Heart right ventricle (tissue), 16 donors: ENCODE measurements around the gene KRTDAP. TPM values are rescaled to one million over a fixed set of nuclear protein-coding genes. Genes with fewer than 3 reads are reported as not detected.
A peak's percentile ranks its signal among the peaks of the same experiment; 100 is the strongest.

ENCODE experiments used
- ATAC-seq, 8 donors: fragments of 200-7000 bp; cut with Tn5 transposase; one replicate each; pipeline ENCODE4 v1.9.1; 2020; ENCODE audit warnings: mild to moderate bottlenecking in 8 of 8, moderate library complexity in 8 of 8, moderate number of reproducible peaks in 1 of 8
- DNase-seq, 2 donors: peaks; one replicate each; pipeline ENCODE4 v3.0.0-alpha.2; 2020
- H3K27ac ChIP-seq, 10 donors: fragments of 200-600 bp; sonication (generic) in 2 of 10; one replicate each; pipeline versions ENCODE4 v1.5.0 to v1.8.0; 2020 to 2022; ENCODE audit warnings: mild to moderate bottlenecking in 3 of 10
- H3K27me3 ChIP-seq, 7 donors: fragments of 200-600 bp; one replicate each; pipeline ENCODE4 v1.8.0; 2021 to 2022; ENCODE audit warnings: mild to moderate bottlenecking in 2 of 7
- H3K36me3 ChIP-seq, 9 donors: fragments of 200-600 bp; sonication (generic) in 1 of 9; one replicate each; pipeline versions ENCODE4 v1.5.0 to v1.8.0; 2020 to 2022; ENCODE audit warnings: mild to moderate bottlenecking in 2 of 9
- H3K4me1 ChIP-seq, 9 donors: fragments of 200-600 bp; sonication (generic) in 1 of 9; one replicate each; pipeline versions ENCODE4 v1.5.0 to v1.8.0; 2020 to 2022; ENCODE audit warnings: mild to moderate bottlenecking in 4 of 9
- H3K4me3 ChIP-seq, 10 donors: fragments of 200-600 bp; sonication (generic) in 2 of 10; one replicate each; pipeline versions ENCODE4 v1.5.0 to v1.8.0; 2020 to 2022; ENCODE audit warnings: mild to moderate bottlenecking in 7 of 10, moderate library complexity in 2 of 10
- H3K9me3 ChIP-seq, 11 donors: fragments of 200-600 bp in 10 of 11; sonication (generic) in 2 of 11; one replicate each; pipeline versions ENCODE4 v1.5.0 to v1.8.0; 2013 to 2022; ENCODE audit warnings: mild to moderate bottlenecking in 2 of 11, control low read depth in 1 of 11, moderate library complexity in 1 of 11
- WGBS, 2 donors: extraction: QIAGEN DNeasy Blood & Tissue Kit; methylation state at CpG; one replicate each; pipeline ENCODE4 v1.1.7; 2013; ENCODE audit warnings: inconsistent platforms in 1 of 2; 5-methylcytosine and 5-hydroxymethylcytosine counted together
- intact Hi-C, 10 donors: fragments of 100-400 bp; cut with DNase I; formaldehyde crosslinking; loops; one replicate each; pipeline versions ENCODE4 v1.11.1 to v1.14.2; 2022
- polyA plus RNA-seq, 2 donors: library from polyadenylated mRNA; stranded (reverse); fragments of 200-250 nt; gene quantifications; one replicate each; pipeline ENCODE4 v1.2.3, GENCODE V29; 2013
- total RNA-seq, 10 donors: library from RNA; stranded (reverse); fragmentation: NEBNext Ultra II Directional in 3 of 10; extraction: Animal tissue kit (Norgen Biotek cat#: 25700) in 3 of 10; gene quantifications; one replicate each; pipeline versions ENCODE4 v1.2.1 to v1.2.4, GENCODE V29; 2021 to 2023
- TF ChIP-seq, protein P1 (sequence below), 9 donors: fragments of 200-600 bp; sonication (generic) in 2 of 9; IDR thresholded peaks; one replicate each; pipeline versions ENCODE4 v1.5.0 to v1.8.0; 2021 to 2022; ENCODE audit warnings: antibody characterized with exemption in 9 of 9, mild to moderate bottlenecking in 5 of 9, moderate library complexity in 1 of 9
- donor health status: Arrhythmogenic right ventricular cardiomyopathy.
- donor health status: ischemic (EF 13 %, LVEDD 7.1; RV severe dilation, severe dysfunction).
- donor health status: healthy with polysubstance abuse.
- donor health status: DM: no; HTN: yes; CAD: no.
- donor health status: DM: no; HTN: no; CAD: no.
- donor health status: ischemic (EF 25% LVEDD 6.9; RV normal size, moderate dysfunction).
- donor health status: ischemic (EF 25% LVEDD 5.7; RV mildly dilated, moderate dysfunction).
- donor health status: healthy.
- donor health status: DM: yes; HTN: yes; CAD: no.
- donor health status: Ischemic cardiomyopathy.
- donor health status: ischemic (EF 35%, LVEDD 5.7; RV mildly dilated, moderate dysfunction).
- donor health status: nonischemic (EF 11% LVEDD 7.7; RV severe dilation, severe dysfunction).
- donor health status: DM: yes; HTN: yes; CAD: no.
- donor health status: PGD.
- donor health status: ischemic (EF 29% LVEDD 5.4; RV normal size, mild dysfunction).
- donor health status: nonischemic (EF 23%, LVEDD 6.1; RV moderate dilation, normal function).

The KRTDAP gene
- total and polyA plus RNA-seq, 12 donors: not detected

DNA sequence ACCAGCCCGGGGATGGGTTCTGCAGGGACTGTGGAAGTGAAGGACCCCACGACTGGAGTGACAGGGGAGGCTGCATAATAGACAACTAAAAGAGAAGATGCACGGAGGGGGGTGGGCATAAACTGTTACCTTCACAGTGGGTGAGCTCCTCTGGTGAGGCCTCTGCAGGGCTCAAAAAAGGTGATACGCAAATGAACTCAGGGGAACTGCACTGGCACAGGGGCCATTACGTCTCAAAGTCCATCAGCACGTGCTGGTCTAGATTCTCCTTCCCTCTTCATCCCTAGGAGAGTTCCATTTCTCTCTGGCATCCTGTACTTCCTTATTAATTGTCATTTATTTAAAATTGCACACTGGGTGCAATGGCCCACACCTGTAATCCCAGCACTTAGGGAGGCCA lies 50.3 kb downstream of the KRTDAP start:
- WGBS, 2 donors: 97% methylated on average over 6 of the region's 6 CpGs
- DNase-seq (no peak), ATAC-seq (no peak)
- H3K27ac ChIP-seq: no peak overlapping the region
- no peaks in the 10 kb centered on the region for H3K36me3 ChIP-seq
- TF ChIP-seq, protein P1, sequence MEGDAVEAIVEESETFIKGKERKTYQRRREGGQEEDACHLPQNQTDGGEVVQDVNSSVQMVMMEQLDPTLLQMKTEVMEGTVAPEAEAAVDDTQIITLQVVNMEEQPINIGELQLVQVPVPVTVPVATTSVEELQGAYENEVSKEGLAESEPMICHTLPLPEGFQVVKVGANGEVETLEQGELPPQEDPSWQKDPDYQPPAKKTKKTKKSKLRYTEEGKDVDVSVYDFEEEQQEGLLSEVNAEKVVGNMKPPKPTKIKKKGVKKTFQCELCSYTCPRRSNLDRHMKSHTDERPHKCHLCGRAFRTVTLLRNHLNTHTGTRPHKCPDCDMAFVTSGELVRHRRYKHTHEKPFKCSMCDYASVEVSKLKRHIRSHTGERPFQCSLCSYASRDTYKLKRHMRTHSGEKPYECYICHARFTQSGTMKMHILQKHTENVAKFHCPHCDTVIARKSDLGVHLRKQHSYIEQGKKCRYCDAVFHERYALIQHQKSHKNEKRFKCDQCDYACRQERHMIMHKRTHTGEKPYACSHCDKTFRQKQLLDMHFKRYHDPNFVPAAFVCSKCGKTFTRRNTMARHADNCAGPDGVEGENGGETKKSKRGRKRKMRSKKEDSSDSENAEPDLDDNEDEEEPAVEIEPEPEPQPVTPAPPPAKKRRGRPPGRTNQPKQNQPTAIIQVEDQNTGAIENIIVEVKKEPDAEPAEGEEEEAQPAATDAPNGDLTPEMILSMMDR (IDR thresholded peaks at IDR 0.05): no peak
- no peak overlapping the region for H3K4me3 ChIP-seq
- H3K9me3 ChIP-seq: no peaks in the 10 kb centered on the region
- intact Hi-C loops: no loop called here
- peaks cover 3 to 63% (median 29%) of the 10 kb centered on the region in 9 donors for H3K4me1 ChIP-seq
- H3K27me3 ChIP-seq: no peaks in the 10 kb centered on the region

DNA sequence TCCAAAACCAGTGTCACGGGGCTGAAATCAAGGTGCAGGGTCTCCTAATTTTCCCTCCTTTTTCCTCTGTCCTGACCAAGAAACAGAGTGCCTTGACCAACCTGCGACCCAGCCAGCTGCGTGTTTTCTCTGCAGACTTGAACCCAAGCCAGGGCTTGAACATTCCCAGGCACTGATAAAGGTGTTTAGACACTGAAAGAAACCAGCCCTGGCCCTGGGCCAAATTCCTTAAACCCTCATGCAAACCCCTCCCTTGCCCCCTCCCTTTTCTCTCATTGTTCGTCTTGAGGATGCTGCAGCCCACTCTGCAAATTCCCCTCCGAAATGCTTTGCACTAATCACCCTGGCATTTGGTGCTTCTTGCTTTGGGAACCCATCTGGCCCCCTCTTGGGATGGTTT lies 51.7 kb downstream of the KRTDAP start:
- Histone ChIP-seq H3K9me3 (no peaks in the 10 kb centered on the region), H3K27me3 (no peaks in the 10 kb centered on the region), H3K4me1 (peaks cover 3 to 73% (median 39%) of the 10 kb centered on the region in 9 donors), H3K27ac (no peak overlapping the region), H3K4me3 (no peak overlapping the region), H3K36me3 (no peaks in the 10 kb centered on the region)
- DNase-seq: no peak
- 40 to 55% methylated on average over 5 of the region's 5 CpGs for WGBS, 2 donors
- intact Hi-C loops: no loop called here
- TF ChIP-seq, protein P1 (IDR thresholded peaks at IDR 0.05): no peak
- no peak for ATAC-seq

DNA sequence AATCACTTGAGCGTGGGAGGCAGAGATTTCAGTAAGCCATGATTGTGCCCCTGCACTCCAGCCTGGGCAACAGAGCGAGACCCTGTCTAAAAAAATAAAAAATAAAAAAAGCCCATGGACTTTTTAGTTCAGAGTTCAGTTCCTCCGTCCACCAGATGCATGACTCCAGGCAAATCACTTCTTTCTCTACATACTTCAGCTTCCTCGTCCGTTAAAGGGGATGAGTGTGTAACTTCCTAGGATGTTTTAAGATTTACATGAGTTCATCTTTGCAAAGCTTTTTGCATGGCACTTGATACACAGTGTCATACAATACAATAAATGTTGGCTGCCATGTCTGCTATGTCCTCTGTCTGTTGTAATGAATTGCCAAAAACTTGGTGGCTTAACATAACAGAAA lies 52.2 kb downstream of the KRTDAP start:
- Histone ChIP-seq H3K9me3 (no peaks in the 10 kb centered on the region), H3K4me3 (no peak overlapping the region), H3K4me1 (peaks cover 3 to 76% (median 39%) of the 10 kb centered on the region in 9 donors), H3K27ac (no peak overlapping the region), H3K36me3 (no peaks in the 10 kb centered on the region), H3K27me3 (no peaks in the 10 kb centered on the region)
- WGBS, 2 donors: 84 to 91% methylated on average over 5 of the region's 5 CpGs
- TF ChIP-seq, protein P1 (IDR thresholded peaks at IDR 0.05): no peak
- intact Hi-C loops: no loop called here
- DNase-seq: no peak
- ATAC-seq: no peak

DNA sequence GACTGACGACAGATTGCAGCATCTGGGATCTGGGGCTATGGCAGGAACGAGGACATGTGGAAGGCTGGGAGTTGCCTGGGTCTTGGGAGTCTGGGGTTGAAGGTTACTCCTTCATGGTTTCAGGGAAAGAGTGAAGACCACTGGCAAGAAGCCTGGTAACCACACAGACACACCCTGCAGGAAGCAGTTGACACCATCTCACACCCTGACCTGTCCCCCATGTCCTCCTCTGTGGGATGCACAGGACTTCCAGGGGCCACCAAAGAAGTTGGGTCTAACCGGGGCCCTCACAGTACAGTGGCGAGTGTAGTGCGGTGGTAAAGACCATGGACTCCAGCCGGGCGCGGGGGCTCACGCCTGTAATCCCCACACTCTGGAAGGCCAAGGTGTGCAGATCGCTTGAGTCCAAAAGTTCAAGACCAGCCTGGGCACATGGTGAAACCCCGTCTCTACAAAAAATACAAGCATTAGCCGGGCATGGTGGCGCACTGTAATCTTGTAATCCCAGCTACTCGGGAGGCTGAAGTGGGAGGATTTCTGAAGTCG lies 52.8 kb downstream of the KRTDAP start:
- Histone ChIP-seq H3K27ac (peak overlapping the region in 6 of 10 donors; percentile 46 to 79 (median 52)), H3K4me1 (peaks cover 3 to 78% (median 39%) of the 10 kb centered on the region in 9 donors), H3K9me3 (peaks cover 0 to 3% (median 0%) of the 10 kb centered on the region in 11 donors), H3K36me3 (no peaks in the 10 kb centered on the region), H3K27me3 (no peaks in the 10 kb centered on the region), H3K4me3 (peak overlapping the region in 1 of 10 donors; percentile 2)
- ATAC-seq (no peak), DNase-seq (no peak)
- TF ChIP-seq, protein P1 (IDR thresholded peaks at IDR 0.05): no peak
- 89 to 90% methylated on average over 15 of the region's 15 CpGs for WGBS, 2 donors
- intact Hi-C loops: no loop called here

Other genes with a start within 250 kb of the KRTDAP start
- gene LSR, start 241.5 kb downstream of the KRTDAP start, total RNA-seq: 1 to 10 TPM; 3.2 to 8.7 (median 5.2) TPM
- 10 to 100 TPM; 10.2 to 10.4 TPM for gene LSR, start 241.5 kb downstream of the KRTDAP start, polyA plus RNA-seq
- 100 to 1,000 TPM; 134 to 185 (median 151) TPM for gene USF2, start 221.5 kb downstream of the KRTDAP start, total RNA-seq
- gene USF2, start 221.5 kb downstream of the KRTDAP start, polyA plus RNA-seq: 100 to 1,000 TPM; 125 to 171 TPM
- gene HAMP, start 207.9 kb downstream of the KRTDAP start, total RNA-seq: 1 to 10 TPM in 1 of 10 donors, under 1 TPM in 1, not detected in 8; 0.44 to 3.9 TPM
- gene HAMP, start 207.9 kb downstream of the KRTDAP start, polyA plus RNA-seq: 10 to 100 TPM in 1 of 2 donors, not detected in 1; 13.7 TPM
- under 1 TPM in 1 of 10 donors, not detected in 9; 0.39 TPM for gene MAG, start 198.3 kb downstream of the KRTDAP start, total RNA-seq
- gene MAG, start 198.3 kb downstream of the KRTDAP start, polyA plus RNA-seq: under 1 TPM in 1 of 2 donors, not detected in 1; 0.04 TPM
- 1 to 10 TPM in 1 of 10 donors, under 1 TPM in 7, not detected in 2; 0.22 to 1.6 (median 0.49) TPM for gene CD22, start 161.3 kb downstream of the KRTDAP start, total RNA-seq
- gene CD22, start 161.3 kb downstream of the KRTDAP start, polyA plus RNA-seq: under 1 TPM; 0.07 to 0.12 TPM
- not detected for gene FFAR1, start 142.6 kb downstream of the KRTDAP start, total RNA-seq
- not detected for gene FFAR1, start 142.6 kb downstream of the KRTDAP start, polyA plus RNA-seq
- under 1 TPM in 2 of 10 donors, not detected in 8; 0.40 to 0.49 TPM for gene FFAR3, start 132.0 kb downstream of the KRTDAP start, total RNA-seq
- gene FFAR3, start 132.0 kb downstream of the KRTDAP start, polyA plus RNA-seq: under 1 TPM in 1 of 2 donors, not detected in 1; 0.09 TPM
- gene GPR42, start 119.4 kb downstream of the KRTDAP start, total RNA-seq: not detected
- not detected for gene GPR42, start 119.4 kb downstream of the KRTDAP start, polyA plus RNA-seq
- 1 to 10 TPM in 1 of 10 donors, under 1 TPM in 8, not detected in 1; 0.17 to 1.4 (median 0.54) TPM for gene FFAR2, start 42.2 kb downstream of the KRTDAP start, total RNA-seq
- gene FFAR2, start 42.2 kb downstream of the KRTDAP start, polyA plus RNA-seq: under 1 TPM; 0.10 to 0.15 TPM
- gene DMKN, start 23.2 kb upstream of the KRTDAP start, total RNA-seq: 10 to 100 TPM in 3 of 10 donors, 1 to 10 TPM in 7; 2.0 to 15.7 (median 7.6) TPM
- gene DMKN, start 23.2 kb upstream of the KRTDAP start, polyA plus RNA-seq: 10 to 100 TPM in 1 of 2 donors, 1 to 10 TPM in 1; 7.8 to 32.2 TPM
- not detected for gene SBSN, start 37.8 kb upstream of the KRTDAP start, total RNA-seq
- under 1 TPM in 1 of 2 donors, not detected in 1; 0.20 TPM for gene SBSN, start 37.8 kb upstream of the KRTDAP start, polyA plus RNA-seq
- not detected for gene GAPDHS, start 43.0 kb upstream of the KRTDAP start, total RNA-seq
- not detected for gene GAPDHS, start 43.0 kb upstream of the KRTDAP start, polyA plus RNA-seq
- 100 to 1,000 TPM in 3 of 10 donors, 10 to 100 TPM in 7; 62.8 to 103 (median 74.7) TPM for gene TMEM147, start 55.2 kb upstream of the KRTDAP start, total RNA-seq
- 100 to 1,000 TPM in 1 of 2 donors, 10 to 100 TPM in 1; 78.0 to 229 TPM for gene TMEM147, start 55.2 kb upstream of the KRTDAP start, polyA plus RNA-seq
- gene ATP4A, start 73.2 kb upstream of the KRTDAP start, total RNA-seq: not detected
- gene ATP4A, start 73.2 kb upstream of the KRTDAP start, polyA plus RNA-seq: not detected
- not detected for gene PMIS2, start 95.7 kb upstream of the KRTDAP start, total RNA-seq
- not detected for gene PMIS2, start 95.7 kb upstream of the KRTDAP start, polyA plus RNA-seq
- gene HAUS5, start 122.3 kb upstream of the KRTDAP start, total RNA-seq: 1 to 10 TPM; 3.2 to 9.3 (median 4.7) TPM
- gene HAUS5, start 122.3 kb upstream of the KRTDAP start, polyA plus RNA-seq: 10 to 100 TPM in 1 of 2 donors, 1 to 10 TPM in 1; 4.3 to 14.1 TPM
- 10 to 100 TPM; 43.5 to 57.8 (median 53.2) TPM for gene RBM42, start 138.6 kb upstream of the KRTDAP start, total RNA-seq
- 10 to 100 TPM; 76.3 to 93.1 TPM for gene RBM42, start 138.6 kb upstream of the KRTDAP start, polyA plus RNA-seq
- under 1 TPM in 4 of 10 donors, not detected in 6; 0.26 to 0.55 (median 0.28) TPM for gene ETV2, start 151.3 kb upstream of the KRTDAP start, total RNA-seq
- gene ETV2, start 151.3 kb upstream of the KRTDAP start, polyA plus RNA-seq: 1 to 10 TPM in 1 of 2 donors, under 1 TPM in 1; 0.59 to 1.5 TPM
- 1,000 to 10,000 TPM; 1,085 to 1,585 (median 1,381) TPM for gene COX6B1, start 157.9 kb upstream of the KRTDAP start, total RNA-seq
- 1,000 to 10,000 TPM; 2,189 to 5,346 TPM for gene COX6B1, start 157.9 kb upstream of the KRTDAP start, polyA plus RNA-seq
- under 1 TPM in 1 of 10 donors, not detected in 9; 0.38 TPM for gene UPK1A, start 176.1 kb upstream of the KRTDAP start, total RNA-seq
- gene UPK1A, start 176.1 kb upstream of the KRTDAP start, polyA plus RNA-seq: under 1 TPM in 1 of 2 donors, not detected in 1; 0.03 TPM
- under 1 TPM in 1 of 10 donors, not detected in 9; 0.12 TPM for gene ZBTB32, start 214.1 kb upstream of the KRTDAP start, total RNA-seq
- under 1 TPM in 1 of 2 donors, not detected in 1; 0.03 TPM for gene ZBTB32, start 214.1 kb upstream of the KRTDAP start, polyA plus RNA-seq
- 10 to 100 TPM; 10.8 to 19.2 (median 14.6) TPM for gene KMT2B, start 227.5 kb upstream of the KRTDAP start, total RNA-seq
- gene KMT2B, start 227.5 kb upstream of the KRTDAP start, polyA plus RNA-seq: 10 to 100 TPM; 15.0 to 28.7 TPM